ES-I3 (cell line): ENCODE measurements around the gene MBIP.

ENCODE experiments used
- H3K36me3 ChIP-seq: 2 replicates; pipeline ENCODE4 v1.6.1; 2013; ENCODE audit warnings: mild to moderate bottlenecking, low read length, control low read depth, moderate library complexity; ENCODE audit not compliant: insufficient read depth
- H3K4me1 ChIP-seq: 2 replicates; pipeline ENCODE4 v1.6.1; 2013; ENCODE audit warnings: mild to moderate bottlenecking, control low read depth, low read length; ENCODE audit not compliant: insufficient read depth
- H3K9ac ChIP-seq: 2 replicates; pipeline ENCODE4 v1.6.1; 2013; ENCODE audit warnings: low read depth, mild to moderate bottlenecking, low read length, moderate library complexity
- H3K9me3 ChIP-seq: 2 replicates; pipeline ENCODE4 v1.6.1; 2013; ENCODE audit warnings: mild to moderate bottlenecking, low read length, moderate library complexity; ENCODE audit not compliant: control insufficient read depth, insufficient read depth

The MBIP gene

DNA sequence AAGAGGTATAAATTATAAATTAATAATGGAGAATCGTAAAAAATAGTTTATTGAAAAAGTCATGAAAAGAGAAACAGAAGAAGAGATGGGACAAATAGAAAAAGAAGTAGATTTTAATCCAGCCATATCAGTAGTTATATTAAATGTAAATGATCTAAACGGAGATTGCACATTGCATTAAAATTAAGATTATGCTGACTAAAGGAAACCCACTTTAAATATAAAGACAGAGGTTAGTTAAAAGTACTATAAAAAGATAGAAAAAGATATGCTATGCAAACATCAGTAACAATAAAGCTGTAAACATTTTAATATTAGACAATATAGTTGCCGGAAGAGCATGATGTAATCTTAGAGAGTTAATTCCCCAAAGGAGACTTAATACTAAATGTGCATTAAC is 5.4 kb upstream of the MBIP start:
- Histone ChIP-seq H3K9me3 (no peaks in the 10 kb centered on the region), H3K4me1 (no peaks in the 10 kb centered on the region), H3K36me3 (no peaks in the 10 kb centered on the region), H3K9ac (no peak overlapping the region)

DNA sequence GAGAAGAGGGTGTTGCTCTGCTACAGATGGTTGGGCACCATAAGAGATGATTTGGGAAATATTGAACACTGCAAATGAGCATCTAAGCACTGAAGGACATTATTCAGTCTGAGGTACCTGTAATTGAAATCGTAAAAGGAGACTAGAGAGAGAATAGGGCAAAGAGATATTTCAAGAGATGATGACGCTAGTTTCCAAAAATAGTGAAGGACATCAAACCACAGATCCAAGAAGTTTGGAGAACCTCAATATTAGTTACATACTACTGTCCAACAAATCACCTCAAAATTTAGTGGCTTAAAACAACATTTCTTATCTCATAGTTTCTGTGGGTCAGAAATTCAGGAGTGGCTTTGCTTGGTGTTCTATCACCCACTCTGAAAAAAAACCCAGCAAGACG is 4.5 kb upstream of the MBIP start:
- no peaks in the 10 kb centered on the region for H3K9me3 ChIP-seq

DNA sequence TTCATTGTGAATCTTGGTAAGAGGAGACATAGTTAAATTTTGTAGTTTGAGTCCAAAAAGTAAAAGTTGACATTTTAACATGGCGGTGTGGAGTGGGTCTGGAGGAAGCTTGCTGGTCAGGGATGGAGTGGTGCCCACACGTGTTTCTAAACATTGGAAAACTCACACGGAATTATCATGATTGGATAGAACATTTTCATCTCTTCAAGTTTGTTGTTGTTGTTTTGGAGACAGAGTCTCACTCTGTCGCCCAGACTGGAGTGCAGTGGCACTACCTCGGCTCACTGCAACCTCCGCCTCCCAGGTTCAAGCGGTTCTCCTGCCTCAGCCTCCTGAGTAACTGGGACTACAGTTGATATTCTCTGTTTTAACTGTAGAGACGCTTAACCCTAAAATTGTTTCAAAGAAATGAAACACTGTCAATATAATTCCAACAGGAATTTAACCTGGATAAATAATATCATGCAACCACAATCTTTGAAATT is 502 bp upstream of the MBIP start:
- no peaks in the 10 kb centered on the region for H3K36me3 ChIP-seq
- H3K9me3 ChIP-seq = no peaks in the 10 kb centered on the region
- peak overlapping the region; percentile 88 for H3K9ac ChIP-seq
- peaks cover 8% of the 10 kb centered on the region for H3K4me1 ChIP-seq

More for the DNA sequence above, 4.5 kb upstream of the MBIP start:
- H3K9ac ChIP-seq = no peak overlapping the region
- no peaks in the 10 kb centered on the region for H3K4me1 ChIP-seq
- no peaks in the 10 kb centered on the region for H3K36me3 ChIP-seq

DNA sequence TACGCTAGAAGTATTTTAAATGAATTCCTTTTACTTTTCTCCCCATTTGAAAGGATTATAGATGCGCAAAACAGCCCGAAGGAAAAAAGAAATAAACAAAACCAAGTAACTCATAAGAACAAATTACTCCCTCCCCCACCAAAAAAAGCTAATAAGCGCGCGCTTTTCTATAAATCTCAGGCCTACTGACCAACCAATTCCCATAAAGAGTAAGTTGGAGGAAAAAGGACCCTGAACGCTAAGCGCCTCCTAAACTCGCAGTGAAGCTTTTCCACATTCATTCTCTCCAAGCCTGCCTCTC is 588 bp downstream of the MBIP start:
- Histone ChIP-seq H3K9ac (peak overlapping the region; percentile 88), H3K4me1 (peaks cover 16% of the 10 kb centered on the region), H3K36me3 (no peaks in the 10 kb centered on the region), H3K9me3 (no peaks in the 10 kb centered on the region)

GRCh38 chr14:36317650-36318049 is 2.8 kb downstream of the MBIP start:
- Histone ChIP-seq H3K4me1 (peaks cover 20% of the 10 kb centered on the region), H3K9ac (no peak overlapping the region), H3K36me3 (no peaks in the 10 kb centered on the region), H3K9me3 (no peaks in the 10 kb centered on the region)

- Histone ChIP-seq H3K4me1 (peaks cover 20% of the 10 kb centered on the region), H3K9me3 (no peaks in the 10 kb centered on the region), H3K9ac (no peak overlapping the region), H3K36me3 (no peaks in the 10 kb centered on the region)
Observed at GRCh38 chr14:36316131-36316530, 4.3 kb downstream of the MBIP start.

DNA sequence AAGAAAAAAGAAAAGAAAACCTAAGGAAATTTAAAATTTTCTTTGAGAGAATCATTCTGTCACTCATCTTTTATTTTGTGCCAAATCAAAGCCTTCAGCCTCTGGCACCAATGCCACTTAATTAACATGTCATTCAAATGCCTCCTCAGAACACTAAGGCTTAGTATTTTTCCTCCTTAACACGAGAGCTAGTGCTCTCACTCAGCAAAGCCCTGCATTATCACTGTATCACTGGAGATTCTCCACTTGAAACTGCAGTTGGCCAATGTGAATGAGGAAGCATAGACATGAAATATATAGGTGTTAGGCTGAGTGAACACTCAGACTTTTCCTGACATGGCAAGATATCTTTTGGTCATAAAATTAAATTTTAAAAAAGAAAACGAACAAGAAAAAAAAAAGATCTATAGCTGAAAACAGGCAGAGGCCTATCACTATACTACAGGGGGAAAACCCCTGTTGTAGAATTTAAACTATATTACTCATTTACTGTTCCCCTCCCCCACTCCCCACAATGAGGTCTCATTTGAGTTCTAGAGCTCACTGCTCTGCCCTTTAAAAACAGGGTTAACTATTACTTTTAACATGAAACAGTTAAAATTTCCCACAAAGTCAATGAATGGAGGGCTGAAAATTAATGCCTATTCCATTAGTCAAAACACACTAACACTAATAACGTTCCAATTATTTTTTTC is 5.1 kb downstream of the MBIP start:
- H3K9ac ChIP-seq = no peak overlapping the region
- no peaks in the 10 kb centered on the region for H3K9me3 ChIP-seq
- H3K4me1 ChIP-seq = peaks cover 20% of the 10 kb centered on the region
- H3K36me3 ChIP-seq = peaks cover 6% of the 10 kb centered on the region

DNA sequence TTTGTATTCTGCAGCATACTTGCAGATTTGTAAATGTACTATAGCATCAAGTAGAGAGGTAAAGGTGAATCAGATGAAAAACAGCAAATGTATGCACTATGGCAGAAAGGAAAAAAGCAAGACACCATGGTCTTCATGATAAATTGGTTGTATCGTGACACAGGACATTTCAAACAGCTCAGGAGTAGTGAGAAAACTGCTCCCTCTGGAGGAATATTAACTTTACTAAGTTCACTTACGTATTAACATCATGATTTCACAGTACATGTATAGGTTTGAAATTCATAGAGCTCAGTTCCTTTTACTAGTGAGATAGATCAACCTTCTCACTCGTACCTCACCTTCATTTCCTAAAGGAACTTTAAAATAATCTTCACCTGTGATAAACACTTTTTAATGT is 6.5 kb downstream of the MBIP start:
- no peaks in the 10 kb centered on the region for H3K9me3 ChIP-seq
- no peak overlapping the region for H3K9ac ChIP-seq
- H3K36me3 ChIP-seq = peaks cover 13% of the 10 kb centered on the region
- H3K4me1 ChIP-seq = peaks cover 20% of the 10 kb centered on the region

DNA sequence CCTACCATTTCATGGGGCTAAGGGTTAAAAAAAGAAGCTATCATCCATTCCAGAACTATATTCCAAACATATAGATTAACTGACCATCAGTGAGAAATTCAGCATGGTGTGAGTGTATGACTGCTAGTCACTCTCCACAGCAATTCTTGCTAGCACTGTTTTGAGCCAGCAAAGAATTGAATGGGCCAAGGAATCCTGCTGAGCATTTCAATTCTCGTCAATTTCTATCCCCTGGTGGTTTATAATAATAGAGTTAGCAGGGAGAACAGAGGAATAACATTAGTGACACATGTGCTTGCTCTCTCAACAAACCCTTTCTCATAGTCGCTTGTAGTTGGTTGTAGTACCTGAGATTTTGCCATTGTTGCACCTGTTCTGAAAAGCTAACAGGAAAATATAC is 7.2 kb downstream of the MBIP start:
- peaks cover 20% of the 10 kb centered on the region for H3K4me1 ChIP-seq
- no peaks in the 10 kb centered on the region for H3K9me3 ChIP-seq
- H3K9ac ChIP-seq = no peak overlapping the region
- H3K36me3 ChIP-seq = peaks cover 13% of the 10 kb centered on the region

- Histone ChIP-seq H3K9ac (no peak overlapping the region), H3K36me3 (peaks cover 13% of the 10 kb centered on the region), H3K9me3 (no peaks in the 10 kb centered on the region), H3K4me1 (no peaks in the 10 kb centered on the region)
Observed at GRCh38 chr14:36306836-36307235, 13.6 kb downstream of the MBIP start.

- Histone ChIP-seq H3K36me3 (peaks cover 5% of the 10 kb centered on the region; the same call in 1 of the 2 replicates), H3K4me1 (no peaks in the 10 kb centered on the region), H3K9me3 (no peaks in the 10 kb centered on the region), H3K9ac (no peak overlapping the region)
Observed at GRCh38 chr14:36304895-36305294, 15.5 kb downstream of the MBIP start.

- Histone ChIP-seq H3K9ac (no peak overlapping the region), H3K4me1 (no peaks in the 10 kb centered on the region), H3K36me3 (peaks cover under 1% of the 10 kb centered on the region; the same call in 1 of the 2 replicates), H3K9me3 (no peaks in the 10 kb centered on the region)
Observed at GRCh38 chr14:36303960-36304359, 16.5 kb downstream of the MBIP start.

- H3K9me3 ChIP-seq = no peaks in the 10 kb centered on the region
- peaks cover 5% of the 10 kb centered on the region for H3K36me3 ChIP-seq
- no peaks in the 10 kb centered on the region for H3K4me1 ChIP-seq
Observed at GRCh38 chr14:36302823-36303222, 17.6 kb downstream of the MBIP start.

DNA sequence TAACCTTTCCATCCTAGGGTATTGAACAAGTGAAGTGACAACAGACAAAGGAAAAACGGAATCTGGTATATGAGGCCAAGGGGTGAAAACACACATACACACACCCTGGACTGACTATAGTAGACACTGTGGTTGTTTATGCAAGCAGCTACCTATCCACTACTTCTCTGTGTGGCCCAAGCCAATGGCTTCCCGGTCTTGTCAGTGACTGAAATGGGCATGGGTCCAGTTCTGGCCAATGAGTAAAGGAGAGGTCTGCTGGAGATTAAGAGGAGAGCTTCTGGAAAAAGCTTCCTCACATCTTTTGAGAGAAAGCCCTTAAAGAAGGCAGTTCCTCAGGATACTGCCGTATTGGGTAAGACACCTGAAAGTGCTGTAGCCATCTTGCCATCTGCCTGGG is 19.3 kb downstream of the MBIP start:
- Histone ChIP-seq H3K4me1 (peaks cover 2% of the 10 kb centered on the region; the same call in 1 of the 2 replicates), H3K36me3 (peaks cover 13% of the 10 kb centered on the region), H3K9me3 (no peaks in the 10 kb centered on the region), H3K9ac (no peak overlapping the region)

More at GRCh38 chr14:36302823-36303222, 17.6 kb downstream of the MBIP start:
- no peak overlapping the region for H3K9ac ChIP-seq

- H3K9me3 ChIP-seq = no peaks in the 10 kb centered on the region
- H3K36me3 ChIP-seq = peaks cover 13% of the 10 kb centered on the region
- no peak overlapping the region for H3K9ac ChIP-seq
- peaks cover 10% of the 10 kb centered on the region for H3K4me1 ChIP-seq
Observed at GRCh38 chr14:36300337-36300736, 20.1 kb downstream of the MBIP start.
